ENCODE measurements around the gene IL20RB.

- TF ChIP-seq CTCF (IDR thresholded peaks at IDR 0.05) (no peak), POLR2A (IDR thresholded peaks at IDR 0.05) (no peak)
Measured at GRCh38 chr3:136909187-136909586, 48.6 kb upstream of the IL20RB start.
